Vagina (tissue), 2 donors: ENCODE measurements around the gene KDM2A. TPM values are rescaled to one million over a fixed set of nuclear protein-coding genes. Genes with fewer than 3 reads are reported as not detected.

Experiments used
- DNase-seq, 2 donors: peaks; one replicate each; pipeline ENCODE4 v3.0.0-alpha.2; 2017; ENCODE audit errors: extremely low spot score in 2 of 2
- H3K27ac ChIP-seq: fragments of 200-600 bp; sonication (generic); one replicate; pipeline ENCODE4 v1.5.1; 2019
- H3K27me3 ChIP-seq: fragments of 200-600 bp; sonication (generic); one replicate; pipeline ENCODE4 v1.5.1; 2019
- H3K36me3 ChIP-seq, 2 donors: fragments of 200-600 bp; sonication (generic); one replicate each; pipeline ENCODE4 v1.5.1; 2017 to 2019
- H3K4me1 ChIP-seq: fragments of 200-600 bp; sonication (generic); one replicate; pipeline ENCODE4 v1.5.1; 2019
- H3K4me3 ChIP-seq, 2 donors: fragments of 200-600 bp; sonication (generic); 1 replicate in 1 of 2; 2 replicates in 1 of 2; pipeline ENCODE4 v1.5.1; 2016 to 2019
- H3K9me3 ChIP-seq: fragments of 200-600 bp; sonication (generic); one replicate; pipeline ENCODE4 v1.5.1; 2019
- CTCF ChIP-seq, 3 experiments: fragments of 450-650 bp in 2 of 3; fragments of 200-600 bp in 1 of 3; sonication (generic) in 1 of 3; IDR thresholded peaks; one replicate each; pipeline ENCODE4 v1.5.1; 2017 to 2019; ENCODE audit warnings: antibody characterized with exemption in 3 of 3, mild to moderate bottlenecking in 2 of 3, moderate library complexity in 2 of 3
- POLR2A ChIP-seq, 2 donors: fragments of 450-650 bp; IDR thresholded peaks; one replicate each; pipeline ENCODE4 v1.6.1; 2017; ENCODE audit warnings: antibody characterized with exemption in 2 of 2, mild to moderate bottlenecking in 2 of 2, moderate library complexity in 2 of 2
- POLR2AphosphoS5 ChIP-seq, 2 donors: sonication (generic); formaldehyde crosslinking; IDR thresholded peaks; one replicate each; pipeline ENCODE4 v1.9.0; 2017; ENCODE audit warnings: antibody characterized with exemption in 2 of 2, mild to moderate bottlenecking in 2 of 2, low read depth in 1 of 2; ENCODE audit not compliant: insufficient read depth in 1 of 2
- intact Hi-C: fragments of 100-400 bp; cut with DNase I; formaldehyde crosslinking; loops from one replicate; pipeline ENCODE4 v1.15.1; 2023
- total RNA-seq: library from RNA; depleted of rRNA; stranded (reverse); fragments of >200 nt; gene quantifications from one replicate; pipeline ENCODE4 v1.2.3, GENCODE V29; 2016

KDM2A gene
- total RNA-seq, 1 donor from 2014 or later = 51.8 TPM

GRCh38 chr11:67085617-67086016, 33.4 kb upstream of the KDM2A start:
- no peak for DNase-seq
- TF ChIP-seq POLR2AphosphoS5 (IDR thresholded peaks at IDR 0.05; ENCODE audit: insufficient read depth in 1 of 2, low read depth in 1 of 2) (no peak), POLR2A (IDR thresholded peaks at IDR 0.05) (no peak), CTCF (IDR thresholded peaks at IDR 0.05) (no peak)
- intact Hi-C loops = loop anchor here (10.0 kb wide), 1 partner anchor 79 kb away; no protein-coding TSS in a partner anchor

DNA sequence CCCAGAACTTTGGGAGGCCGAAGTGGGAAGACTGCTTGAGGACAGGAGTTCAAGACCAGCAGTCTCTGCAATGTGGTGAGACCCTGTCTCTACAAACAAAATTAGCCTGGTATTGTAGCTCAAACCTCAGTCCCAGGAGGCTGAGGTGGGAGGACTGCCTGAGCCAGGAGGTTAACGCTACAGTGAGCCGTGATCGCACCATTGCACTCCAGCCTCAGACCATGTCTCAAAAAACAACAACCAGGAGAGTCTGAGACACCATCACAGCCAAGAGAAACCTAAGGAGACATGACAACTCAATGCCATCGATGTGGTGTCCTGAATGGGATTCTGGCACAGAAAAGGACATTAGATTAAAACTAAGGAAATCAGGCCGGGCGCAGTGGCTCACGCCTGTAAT, 28.3 kb upstream of the KDM2A start:
- TF ChIP-seq CTCF (IDR thresholded peaks at IDR 0.05) (no peak), POLR2AphosphoS5 (IDR thresholded peaks at IDR 0.05; ENCODE audit: insufficient read depth in 1 of 2, low read depth in 1 of 2) (no peak)
- no peaks in the 10 kb centered on the region for H3K27me3 ChIP-seq
- H3K9me3 ChIP-seq = no peaks in the 10 kb centered on the region
- H3K4me1 ChIP-seq = no peaks in the 10 kb centered on the region
- no peaks in the 10 kb centered on the region for H3K36me3 ChIP-seq
- DNase-seq = no peak
- H3K27ac ChIP-seq = no peak overlapping the region
- intact Hi-C loops = no loop called here
- H3K4me3 ChIP-seq = no peak overlapping the region

More at GRCh38 chr11:67085617-67086016, 33.4 kb upstream of the KDM2A start:
- H3K9me3 ChIP-seq = no peaks in the 10 kb centered on the region
- H3K27me3 ChIP-seq = no peaks in the 10 kb centered on the region
- H3K4me3 ChIP-seq = no peak overlapping the region
- H3K36me3 ChIP-seq = no peaks in the 10 kb centered on the region
- peaks cover 13% of the 10 kb centered on the region for H3K4me1 ChIP-seq
- H3K27ac ChIP-seq = no peak overlapping the region

- TF ChIP-seq CTCF (IDR thresholded peaks at IDR 0.05) (no peak), POLR2AphosphoS5 (IDR thresholded peaks at IDR 0.05; ENCODE audit: insufficient read depth in 1 of 2, low read depth in 1 of 2) (no peak), POLR2A (IDR thresholded peaks at IDR 0.05) (no peak)
- DNase-seq = no peak
- H3K36me3 ChIP-seq = no peaks in the 10 kb centered on the region
- no peaks in the 10 kb centered on the region for H3K4me1 ChIP-seq
- no peak overlapping the region for H3K4me3 ChIP-seq
- intact Hi-C loops = no loop called here
- no peak overlapping the region for H3K27ac ChIP-seq
- no peaks in the 10 kb centered on the region for H3K9me3 ChIP-seq
- H3K27me3 ChIP-seq = no peaks in the 10 kb centered on the region
Observed at GRCh38 chr11:67095214-67095507, 23.9 kb upstream of the KDM2A start.

- Histone ChIP-seq H3K4me3 (no peak overlapping the region), H3K27me3 (no peaks in the 10 kb centered on the region), H3K27ac (no peak overlapping the region), H3K4me1 (no peaks in the 10 kb centered on the region), H3K9me3 (no peaks in the 10 kb centered on the region), H3K36me3 (no peaks in the 10 kb centered on the region)
- DNase-seq = no peak
- TF ChIP-seq CTCF (IDR thresholded peaks at IDR 0.05) = no peak
- no peak for TF ChIP-seq POLR2A (IDR thresholded peaks at IDR 0.05)
- TF ChIP-seq POLR2AphosphoS5 (IDR thresholded peaks at IDR 0.05; ENCODE audit: insufficient read depth in 1 of 2, low read depth in 1 of 2) = no peak
- intact Hi-C loops = no loop called here
Observed at GRCh38 chr11:67098799-67099429, 20.1 kb upstream of the KDM2A start.

DNA sequence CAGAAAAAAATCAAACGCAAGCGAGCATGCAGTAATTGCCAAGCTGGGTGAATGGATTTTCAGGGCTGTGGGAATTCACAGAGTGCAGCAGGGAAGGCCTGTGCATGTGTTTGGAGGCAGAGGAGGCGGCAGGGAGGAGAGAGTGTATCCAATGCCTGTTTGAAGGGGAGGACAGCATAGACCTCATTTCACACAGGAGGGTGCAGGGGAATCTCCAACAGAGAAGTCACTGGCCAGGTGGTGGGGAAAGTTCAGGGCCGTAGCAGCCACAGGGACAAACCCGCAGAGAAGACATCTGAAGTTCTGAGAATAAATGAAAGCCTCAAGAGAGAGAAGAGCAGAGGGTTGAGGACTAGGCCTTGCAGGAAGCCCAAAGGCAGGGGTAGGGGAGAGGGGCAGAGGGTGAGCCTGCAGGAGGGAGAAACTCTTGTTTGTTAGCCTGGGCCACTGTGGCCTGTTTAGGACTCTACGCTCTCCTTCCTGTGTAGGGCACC, 19.2 kb upstream of the KDM2A start:
- DNase-seq = no peak
- no peak overlapping the region for H3K4me3 ChIP-seq
- intact Hi-C loops = no loop called here
- H3K27ac ChIP-seq = no peak overlapping the region
- H3K27me3 ChIP-seq = no peaks in the 10 kb centered on the region
- H3K36me3 ChIP-seq = no peaks in the 10 kb centered on the region
- H3K9me3 ChIP-seq = no peaks in the 10 kb centered on the region
- TF ChIP-seq POLR2A (IDR thresholded peaks at IDR 0.05) (no peak), POLR2AphosphoS5 (IDR thresholded peaks at IDR 0.05; ENCODE audit: insufficient read depth in 1 of 2, low read depth in 1 of 2) (no peak), CTCF (IDR thresholded peaks at IDR 0.05) (no peak)
- no peaks in the 10 kb centered on the region for H3K4me1 ChIP-seq
